GM18499 (cell line): Measurements from ENCODE around the gene LRRC53.

Source experiments
- ATAC-seq: cut with Tn5 transposase; IDR thresholded peaks from one replicate; pipeline ENCODE4 v1.9.1; 2021; ENCODE audit warnings: moderate number of reproducible peaks; ENCODE audit not compliant: insufficient read depth, unreplicated experiment

The LRRC53 gene

GRCh38 chr1:74504125-74504932 is 8.1 kb downstream of the LRRC53 start:
- ATAC-seq, result peak; percentile 72

GRCh38 chr1:74502858-74503257 is 9.6 kb downstream of the LRRC53 start:
- no peak for ATAC-seq

GRCh38 chr1:74502432-74502831 is 10.0 kb downstream of the LRRC53 start:
- ATAC-seq, result no peak

- no peak for ATAC-seq
Observed at GRCh38 chr1:74498901-74499300, 13.5 kb downstream of the LRRC53 start.

GRCh38 chr1:74496669-74497068 is 15.7 kb downstream of the LRRC53 start:
- ATAC-seq, result no peak

GRCh38 chr1:74486036-74486435 is 26.4 kb downstream of the LRRC53 start:
- no peak for ATAC-seq

GRCh38 chr1:74485622-74486021 is 26.8 kb downstream of the LRRC53 start:
- no peak for ATAC-seq

- ATAC-seq, result no peak
Observed at GRCh38 chr1:74481607-74482006, 30.8 kb downstream of the LRRC53 start.

- no peak for ATAC-seq
Observed at GRCh38 chr1:74480068-74480467, 32.3 kb downstream of the LRRC53 start.

- ATAC-seq, result no peak
Observed at GRCh38 chr1:74478979-74479378, 33.4 kb downstream of the LRRC53 start.

- ATAC-seq, result no peak
Observed at GRCh38 chr1:74474585-74474984, 37.8 kb downstream of the LRRC53 start.

- ATAC-seq, result no peak
Observed at GRCh38 chr1:74471470-74471869, 40.9 kb downstream of the LRRC53 start.

- ATAC-seq, result no peak
Observed at GRCh38 chr1:74470936-74471335, 41.5 kb downstream of the LRRC53 start.

GRCh38 chr1:74470251-74470650 is 42.2 kb downstream of the LRRC53 start:
- no peak for ATAC-seq

GRCh38 chr1:74468982-74469603 is 43.3 kb downstream of the LRRC53 start:
- ATAC-seq, result no peak

- no peak for ATAC-seq
Observed at GRCh38 chr1:74467786-74468377, 44.5 kb downstream of the LRRC53 start.

GRCh38 chr1:74465193-74465681 is 47.2 kb downstream of the LRRC53 start:
- ATAC-seq, result no peak

- no peak for ATAC-seq
Observed at GRCh38 chr1:74464037-74464436, 48.4 kb downstream of the LRRC53 start.

GRCh38 chr1:74463333-74463988 is 49.0 kb downstream of the LRRC53 start:
- ATAC-seq, result peak; percentile 82

GRCh38 chr1:74457253-74457652 is 55.2 kb downstream of the LRRC53 start:
- no peak for ATAC-seq

- no peak for ATAC-seq
Observed at GRCh38 chr1:74455390-74455789, 57.0 kb downstream of the LRRC53 start.
